Vagina (tissue), 2 donors: Measurements from ENCODE around the gene FCF1.

ENCODE experiments used
- CTCF ChIP-seq, 3 experiments: fragments of 450-650 bp in 2 of 3; fragments of 200-600 bp in 1 of 3; sonication (generic) in 1 of 3; IDR thresholded peaks; one replicate each; pipeline ENCODE4 v1.5.1; 2017 to 2019; ENCODE audit warnings: antibody characterized with exemption in 3 of 3, mild to moderate bottlenecking in 2 of 3, moderate library complexity in 2 of 3
- POLR2A ChIP-seq, 2 donors: fragments of 450-650 bp; IDR thresholded peaks; one replicate each; pipeline ENCODE4 v1.6.1; 2017; ENCODE audit warnings: antibody characterized with exemption in 2 of 2, mild to moderate bottlenecking in 2 of 2, moderate library complexity in 2 of 2
- POLR2AphosphoS5 ChIP-seq, 2 donors: sonication (generic); formaldehyde crosslinking; IDR thresholded peaks; one replicate each; pipeline ENCODE4 v1.9.0; 2017; ENCODE audit warnings: antibody characterized with exemption in 2 of 2, mild to moderate bottlenecking in 2 of 2, low read depth in 1 of 2; ENCODE audit not compliant: insufficient read depth in 1 of 2

GRCh38 chr14:74763803-74764531 lies 51.0 kb downstream of the FCF1 start:
- TF ChIP-seq CTCF (IDR thresholded peaks at IDR 0.05) (no peak), POLR2A (IDR thresholded peaks at IDR 0.05) (no peak), POLR2AphosphoS5 (IDR thresholded peaks at IDR 0.05; ENCODE audit: insufficient read depth in 1 of 2, low read depth in 1 of 2) (no peak)
